ENCODE results near the gene MAPT. TPM values are rescaled to one million over a fixed set of nuclear protein-coding genes. Genes with fewer than 3 reads are reported as not detected.
"Not testable (repeated sequence)": the region's sequence is repeated elsewhere in the genome, so short reads cannot be mapped to it uniquely, and the experiment has no call there.

The MAPT gene
- total RNA-seq, 1 donor from 2014 or later = 5.1 TPM

GRCh38 chr17:45907750-45908395, 13.5 kb downstream of the MAPT start:
- Histone ChIP-seq H3K4me3 (no peak overlapping the region), H3K27ac (no peak overlapping the region), H3K36me3 (no peaks in the 10 kb centered on the region), H3K4me1 (no peaks in the 10 kb centered on the region), H3K27me3 (peaks cover 5% of the 10 kb centered on the region), H3K9me3 (no peaks in the 10 kb centered on the region)
- DNase-seq (no peak), ATAC-seq (no peak)
- TF ChIP-seq CTCF (IDR thresholded peaks at IDR 0.05) = no peak
- intact Hi-C loops (cut with DNase I) = no loop called here

- Histone ChIP-seq H3K9me3 (no peaks in the 10 kb centered on the region), H3K36me3 (no peaks in the 10 kb centered on the region), H3K4me1 (no peaks in the 10 kb centered on the region), H3K27me3 (peaks cover 5% of the 10 kb centered on the region), H3K4me3 (no peak overlapping the region), H3K27ac (no peak overlapping the region)
- intact Hi-C loops (cut with DNase I) = no loop called here
- ATAC-seq (no peak), DNase-seq (no peak)
- TF ChIP-seq CTCF (IDR thresholded peaks at IDR 0.05) = no peak
These were observed 14.1 kb downstream of the MAPT start for GRCh38 chr17:45908460-45908859.

- no peak for TF ChIP-seq CTCF (IDR thresholded peaks at IDR 0.05)
- ATAC-seq = no peak
- no peaks in the 10 kb centered on the region for H3K4me1 ChIP-seq
These were observed 14.6 kb downstream of the MAPT start for GRCh38 chr17:45908935-45909334.

GRCh38 chr17:45910667-45911066, 16.3 kb downstream of the MAPT start:
- ATAC-seq (no peak), DNase-seq (no peak)
- intact Hi-C loops (cut with DNase I) = no loop called here
- no peaks in the 10 kb centered on the region for H3K9me3 ChIP-seq
- TF ChIP-seq CTCF (IDR thresholded peaks at IDR 0.05) = no peak
- no peak overlapping the region for H3K27ac ChIP-seq
- no peaks in the 10 kb centered on the region for H3K4me1 ChIP-seq
- no peaks in the 10 kb centered on the region for H3K36me3 ChIP-seq
- no peaks in the 10 kb centered on the region for H3K27me3 ChIP-seq
- H3K4me3 ChIP-seq = no peak overlapping the region

More at GRCh38 chr17:45908935-45909334, 14.6 kb downstream of the MAPT start:
- Histone ChIP-seq H3K27me3 (peaks cover 5% of the 10 kb centered on the region), H3K27ac (no peak overlapping the region), H3K4me3 (no peak overlapping the region), H3K9me3 (no peaks in the 10 kb centered on the region), H3K36me3 (no peaks in the 10 kb centered on the region)
- no peak for DNase-seq
- intact Hi-C loops (cut with DNase I) = no loop called here

- no peak for TF ChIP-seq CTCF (IDR thresholded peaks at IDR 0.05)
- Histone ChIP-seq H3K27ac (no peak overlapping the region), H3K27me3 (no peaks in the 10 kb centered on the region), H3K9me3 (no peaks in the 10 kb centered on the region), H3K36me3 (no peaks in the 10 kb centered on the region), H3K4me1 (no peaks in the 10 kb centered on the region), H3K4me3 (no peak overlapping the region)
- intact Hi-C loops (cut with DNase I) = no loop called here
- ATAC-seq = no peak
- no peak for DNase-seq
These were observed 18.0 kb downstream of the MAPT start for GRCh38 chr17:45912319-45912718.

GRCh38 chr17:45913030-45913429, 18.7 kb downstream of the MAPT start:
- H3K4me3 ChIP-seq; ATAC-seq; DNase-seq; H3K36me3 ChIP-seq; H3K27me3 ChIP-seq; H3K4me1 ChIP-seq; H3K9me3 ChIP-seq; H3K27ac ChIP-seq; intact Hi-C loops (cut with DNase I): not testable (repeated sequence)
